ENCODE data around the gene AP3S2.
"Not testable (repeated sequence)": the region's sequence is repeated elsewhere in the genome, so short reads cannot be mapped to it uniquely, and the experiment has no call there.

AP3S2 gene

GRCh38 chr15:89834465-89835175 lies 59.2 kb downstream of the AP3S2 start:
- not testable (repeated sequence) for DNase-seq (ENCODE audit: low spot score)

GRCh38 chr15:89833966-89834365 lies 59.8 kb downstream of the AP3S2 start:
- DNase-seq (ENCODE audit: low spot score) = no peak

GRCh38 chr15:89830639-89831038 lies 63.2 kb downstream of the AP3S2 start:
- DNase-seq (ENCODE audit: low spot score) = no peak

- no peak for DNase-seq (ENCODE audit: low spot score)
Measured at GRCh38 chr15:89829616-89830440, 64.0 kb downstream of the AP3S2 start.

GRCh38 chr15:89829161-89829560 lies 64.6 kb downstream of the AP3S2 start:
- DNase-seq (ENCODE audit: low spot score) = no peak

- no peak for DNase-seq (ENCODE audit: low spot score)
Measured at GRCh38 chr15:89828281-89829145, 65.3 kb downstream of the AP3S2 start.

- no peak for DNase-seq (ENCODE audit: low spot score)
Measured at GRCh38 chr15:89827829-89828228, 66.0 kb downstream of the AP3S2 start.

- DNase-seq (ENCODE audit: low spot score) = no peak
Measured at GRCh38 chr15:89826671-89827655, 66.8 kb downstream of the AP3S2 start.

- peak; percentile 46 for DNase-seq (ENCODE audit: low spot score)
Measured at GRCh38 chr15:89825271-89825940, 68.4 kb downstream of the AP3S2 start.

GRCh38 chr15:89824607-89824867 lies 69.3 kb downstream of the AP3S2 start:
- DNase-seq (ENCODE audit: low spot score) = no peak

GRCh38 chr15:89823836-89824606 lies 69.8 kb downstream of the AP3S2 start:
- no peak for DNase-seq (ENCODE audit: low spot score)

- no peak for DNase-seq (ENCODE audit: low spot score)
Measured at GRCh38 chr15:89822951-89823711, 70.7 kb downstream of the AP3S2 start.

GRCh38 chr15:89822611-89822950 lies 71.2 kb downstream of the AP3S2 start:
- DNase-seq (ENCODE audit: low spot score) = no peak

- no peak for DNase-seq (ENCODE audit: low spot score)
Measured at GRCh38 chr15:89822026-89822425, 71.8 kb downstream of the AP3S2 start.

- no peak for DNase-seq (ENCODE audit: low spot score)
Measured at GRCh38 chr15:89820666-89821611, 72.9 kb downstream of the AP3S2 start.

GRCh38 chr15:89818287-89818686 lies 75.5 kb downstream of the AP3S2 start:
- no peak for DNase-seq (ENCODE audit: low spot score)

GRCh38 chr15:89817701-89818280 lies 76.0 kb downstream of the AP3S2 start:
- no peak for DNase-seq (ENCODE audit: low spot score)

GRCh38 chr15:89815769-89816168 lies 78.0 kb downstream of the AP3S2 start:
- DNase-seq (ENCODE audit: low spot score) = no peak

Measured in germinal center (tissue), 1 donor.